HepG2 (cell line): ENCODE results near the gene NCAM2.

ENCODE experiments used
- ATF2 ChIP-seq: sonication (generic); formaldehyde crosslinking; IDR thresholded peaks from 2 replicates; pipeline ENCODE4 v1.4.0; 2020; ENCODE audit warnings: missing genetic modification reagents
- CTCF ChIP-seq: sonication (generic); formaldehyde crosslinking; IDR thresholded peaks from 2 replicates; pipeline ENCODE4 v1.5.0; 2020; ENCODE audit warnings: mild to moderate bottlenecking, missing genetic modification reagents, moderate library complexity
- EZH2 ChIP-seq: conservative IDR thresholded peaks from 2 replicates; pipeline ENCODE4 v1.6.1; 2012; ENCODE audit warnings: mild to moderate bottlenecking, low read depth, low read length, moderate library complexity
- NFIC ChIP-seq: IDR thresholded peaks from 2 replicates; pipeline ENCODE4 v1.6.1; 2012; ENCODE audit warnings: mild to moderate bottlenecking, low read length, inconsistent platforms
- REST ChIP-seq, 2 experiments: IDR thresholded peaks; 2 replicates each; pipeline ENCODE4 v1.6.1; 2011 to 2012; ENCODE audit warnings: low read length in 2 of 2, borderline replicate concordance in 1 of 2, low read depth in 1 of 2, mild to moderate bottlenecking in 1 of 2, moderate library complexity in 1 of 2
- ZNF619 ChIP-seq: sonication (generic); formaldehyde crosslinking; IDR thresholded peaks from 2 replicates; pipeline ENCODE4 v1.4.0; 2020; ENCODE audit warnings: mild to moderate bottlenecking, missing genetic modification reagents
- ZNF660 ChIP-seq: sonication (generic); formaldehyde crosslinking; IDR thresholded peaks from 2 replicates; pipeline ENCODE4 v1.5.1; 2020; ENCODE audit warnings: mild to moderate bottlenecking, low read depth, missing genetic modification reagents, borderline replicate concordance
- ZNF704 ChIP-seq: sonication (generic); formaldehyde crosslinking; IDR thresholded peaks from 2 replicates; pipeline ENCODE4 v1.8.1; 2023; ENCODE audit warnings: mild to moderate bottlenecking, inconsistent platforms, moderate library complexity, missing genetic modification reagents, borderline replicate concordance
- ZNF75D ChIP-seq: sonication (generic); formaldehyde crosslinking; IDR thresholded peaks from 2 replicates; pipeline ENCODE4 v1.8.1; 2023; ENCODE audit warnings: missing genetic modification reagents, mild to moderate bottlenecking, borderline replicate concordance

GRCh38 chr21:21366277-21366676, 368.1 kb downstream of the NCAM2 start:
- TF ChIP-seq ZNF75D: no peak
- no peak for TF ChIP-seq NFIC
- no peak for TF ChIP-seq ATF2 (CRISPR knock-in tag)
- TF ChIP-seq ZNF619: no peak
- no peak for TF ChIP-seq REST (IDR thresholded peaks at IDR 0.05; ENCODE audit: borderline replicate concordance in 1 of 2, low read depth in 1 of 2, low read length in 2 of 2)
- no peak for TF ChIP-seq EZH2
- no peak for TF ChIP-seq ZNF704 (CRISPR knock-in tag)
- TF ChIP-seq CTCF (CRISPR knock-in tag): no peak
- TF ChIP-seq ZNF660 (CRISPR knock-in tag): no peak
